Activated naive CD4-positive, alpha-beta T cell treated with anti-CD3 and anti-CD28 coated beads for 36 hours (primary cell): ENCODE data around the gene ADGRV1. TPM values are rescaled to one million over a fixed set of nuclear protein-coding genes. Genes with fewer than 3 reads are reported as not detected.

Experiments used
- CTCF ChIA-PET: fragments of 350-600 bp; sonication (Branson Sonifier 250); formaldehyde crosslinking; loops from one replicate; lab custom pipeline; 2021; ENCODE audit warnings: antibody characterized with exemption; lab: Charles Lee
- DNase-seq: peaks from one replicate; pipeline ENCODE4 v3.0.0-alpha.2; 2020
- H3K27ac Mint-ChIP-seq: one replicate; pipeline ENCODE4 v1.8.0; 2021; ENCODE audit warnings: mild to moderate bottlenecking, mixed read lengths
- H3K27me3 Mint-ChIP-seq: one replicate; pipeline ENCODE4 v1.8.0; 2021; ENCODE audit warnings: low read depth, mixed read lengths
- H3K36me3 Mint-ChIP-seq: one replicate; pipeline ENCODE4 v1.8.0; 2021; ENCODE audit warnings: low read depth, mixed read lengths
- H3K4me1 Mint-ChIP-seq: one replicate; pipeline ENCODE4 v1.8.0; 2021; ENCODE audit warnings: low read depth, mixed read lengths
- H3K4me3 Mint-ChIP-seq: one replicate; pipeline ENCODE4 v1.8.0; 2021; ENCODE audit warnings: mild to moderate bottlenecking, moderate library complexity, mixed read lengths
- H3K9me3 Mint-ChIP-seq: one replicate; pipeline ENCODE4 v1.8.0; 2021; ENCODE audit warnings: mixed read lengths
- intact Hi-C: fragments of 100-400 bp; cut with micrococcal nuclease; formaldehyde crosslinking; loops from one replicate; pipeline ENCODE4 v1.15.1; 2023
- total RNA-seq, 2 experiments: library from RNA; stranded (reverse); gene quantifications; one replicate each; pipeline ENCODE4 v1.2.3, GENCODE V29; 2021

The ADGRV1 gene
- total RNA-seq, 2 experiments from 2014 or later = not detected

DNA sequence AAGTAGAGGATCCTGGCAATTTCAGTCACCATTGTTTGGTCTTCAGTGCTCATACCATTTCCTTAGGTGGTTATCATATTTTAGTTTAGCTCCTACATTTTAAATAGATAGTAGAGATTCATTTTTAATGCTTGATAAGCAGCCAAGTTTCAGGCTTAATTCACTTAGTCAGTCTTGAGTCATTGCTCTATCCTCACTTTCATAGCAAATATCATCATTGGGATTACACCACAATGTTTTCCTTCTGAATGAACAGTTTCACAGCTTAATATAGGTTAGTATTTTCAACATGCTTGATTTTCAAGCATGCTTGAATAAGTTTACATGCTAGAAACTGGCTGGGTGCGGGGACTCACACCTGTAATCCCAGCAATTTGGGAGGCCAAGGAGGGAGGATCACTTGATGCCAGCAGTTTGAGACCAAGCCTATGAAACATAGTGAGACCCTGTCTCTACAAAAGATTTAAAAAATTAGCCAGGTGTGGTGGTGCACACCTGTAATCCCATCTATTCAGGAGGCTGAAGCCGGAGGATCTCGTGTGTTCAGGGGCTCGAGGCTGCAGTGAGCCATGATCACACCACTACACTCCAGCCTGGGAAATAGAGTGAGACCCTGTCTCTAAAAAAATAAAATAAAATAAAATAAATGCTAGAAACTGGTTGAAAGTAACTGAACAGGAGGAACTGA is 339.9 kb downstream of the ADGRV1 start:
- H3K36me3 Mint-ChIP-seq = no peaks in the 10 kb centered on the region
- H3K9me3 Mint-ChIP-seq = no peaks in the 10 kb centered on the region
- H3K27me3 Mint-ChIP-seq = peaks cover 3% of the 10 kb centered on the region
- H3K27ac Mint-ChIP-seq = no peak overlapping the region
- no peak for DNase-seq
- CTCF ChIA-PET = no interaction called here
- peaks cover 2% of the 10 kb centered on the region for H3K4me1 Mint-ChIP-seq
- H3K4me3 Mint-ChIP-seq = no peak overlapping the region
- intact Hi-C loops = no loop called here

DNA sequence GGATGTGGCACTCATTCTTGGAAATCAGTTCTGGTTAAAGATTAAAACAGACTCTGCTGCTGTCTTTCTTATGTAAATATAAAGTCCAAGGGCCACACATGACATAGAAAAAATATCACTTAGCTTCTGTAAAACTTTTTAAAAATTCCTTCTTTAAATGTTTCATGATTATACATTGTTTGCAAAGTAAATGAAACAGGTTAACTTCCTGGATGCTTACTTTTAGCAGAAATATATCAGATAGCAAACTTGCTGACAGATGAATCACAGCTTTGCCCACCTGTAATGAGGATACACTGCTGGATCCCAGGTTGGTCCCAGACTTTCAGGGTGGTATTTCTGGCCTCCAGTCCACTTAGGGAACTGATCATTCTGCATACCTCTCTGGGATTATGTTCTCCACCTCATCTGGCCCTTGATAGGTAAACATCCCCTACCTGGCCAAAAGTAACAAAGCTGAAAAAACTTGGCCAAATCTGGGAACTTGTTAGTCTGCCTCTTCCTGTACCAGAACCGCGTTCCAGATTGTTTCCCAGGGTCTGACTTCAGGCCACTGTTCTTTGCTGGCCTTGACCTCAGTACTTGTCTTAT is 340.5 kb downstream of the ADGRV1 start:
- Mint-ChIP-seq H3K9me3 (no peaks in the 10 kb centered on the region), H3K27ac (no peak overlapping the region), H3K27me3 (peaks cover 3% of the 10 kb centered on the region), H3K36me3 (no peaks in the 10 kb centered on the region), H3K4me3 (no peak overlapping the region), H3K4me1 (peaks cover 2% of the 10 kb centered on the region)
- no peak for DNase-seq
- CTCF ChIA-PET = no interaction called here
- intact Hi-C loops = no loop called here

DNA sequence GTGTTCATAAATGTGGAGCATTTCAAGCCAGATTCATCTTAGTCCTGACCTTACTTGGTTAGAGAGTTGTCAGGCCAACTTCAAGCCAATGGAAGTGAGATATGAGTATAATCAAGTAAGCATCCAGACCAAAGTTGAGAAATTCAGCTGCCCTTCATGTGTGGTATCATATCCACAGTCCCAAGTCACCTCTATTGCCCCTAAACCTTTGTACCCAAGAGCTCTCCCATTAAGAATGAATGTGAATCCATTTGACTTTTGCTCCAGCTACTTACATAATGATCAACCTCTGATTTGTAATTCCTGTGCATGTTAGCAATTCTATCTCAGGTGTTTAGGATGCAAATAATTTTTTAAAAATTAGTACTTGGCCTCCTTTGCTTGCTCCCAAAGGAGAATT is 342.7 kb downstream of the ADGRV1 start:
- no peak for DNase-seq
- Mint-ChIP-seq H3K27me3 (peaks cover 6% of the 10 kb centered on the region), H3K27ac (no peak overlapping the region), H3K9me3 (no peaks in the 10 kb centered on the region), H3K4me3 (no peak overlapping the region), H3K36me3 (no peaks in the 10 kb centered on the region), H3K4me1 (peaks cover 2% of the 10 kb centered on the region)
- intact Hi-C loops = no loop called here
- CTCF ChIA-PET = interaction anchor here (0.9 to 1.4 kb wide), 2 partner anchors 36 to 518 kb away, joined by 4 read pairs; no protein-coding TSS in a partner anchor

DNA sequence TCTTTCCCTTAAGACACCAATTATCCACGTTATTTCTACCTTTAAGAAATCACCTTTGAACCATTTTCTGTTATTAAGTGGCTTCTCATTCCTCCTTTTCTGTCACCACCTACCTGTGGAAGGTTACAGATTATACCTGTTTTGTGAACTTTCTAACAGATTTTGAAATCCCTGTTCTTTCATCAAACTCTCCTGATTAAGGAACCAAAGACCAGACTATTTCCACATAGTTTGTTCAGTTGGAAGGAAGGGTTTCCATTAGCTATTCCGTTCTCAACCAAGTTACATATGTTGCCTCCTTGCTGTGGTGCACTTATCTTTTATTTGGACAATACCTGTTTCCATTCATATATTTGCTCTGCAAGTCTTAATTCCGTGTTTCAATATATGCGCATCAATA is 343.6 kb downstream of the ADGRV1 start:
- Mint-ChIP-seq H3K36me3 (no peaks in the 10 kb centered on the region), H3K27ac (no peak overlapping the region), H3K4me3 (no peak overlapping the region), H3K9me3 (no peaks in the 10 kb centered on the region), H3K27me3 (peaks cover 8% of the 10 kb centered on the region), H3K4me1 (peaks cover 2% of the 10 kb centered on the region)
- intact Hi-C loops = no loop called here
- DNase-seq = no peak
- CTCF ChIA-PET = interaction anchor here (1.4 kb wide), 1 partner anchor 517 kb away, joined by 4 read pairs; no protein-coding TSS in a partner anchor

DNA sequence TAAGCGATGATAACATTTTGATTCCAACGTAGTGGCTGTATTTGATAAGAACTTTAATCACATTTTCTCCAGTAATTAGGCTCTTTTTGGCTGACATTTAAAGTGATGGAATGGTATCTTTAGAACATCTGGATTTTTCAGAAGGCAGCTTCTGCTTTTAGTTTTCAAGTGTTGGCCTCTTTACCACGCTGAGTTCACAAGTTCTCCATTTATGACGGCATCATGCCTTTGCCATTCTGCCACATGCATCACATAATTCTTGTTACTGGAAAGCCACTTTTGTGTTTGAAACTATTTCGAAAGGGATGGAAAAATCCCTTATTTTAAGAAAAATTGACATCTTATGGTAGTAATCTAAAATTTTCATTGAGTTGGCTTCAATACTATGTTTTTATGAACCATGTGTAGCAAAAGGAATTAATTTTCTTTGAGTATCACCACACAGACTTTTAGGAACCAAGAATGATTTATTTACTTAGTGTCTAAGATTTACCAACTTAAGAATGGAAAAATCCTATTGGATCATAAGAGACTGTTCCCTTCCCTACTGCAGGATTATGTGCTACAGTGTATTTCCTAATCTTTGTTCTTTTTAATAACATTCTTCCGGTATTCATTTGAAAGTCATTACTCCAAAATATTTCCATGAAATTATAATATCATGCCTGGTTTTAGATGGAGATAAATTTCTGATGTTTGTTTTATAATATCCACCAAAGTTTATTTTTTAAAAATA is 344.2 kb downstream of the ADGRV1 start:
- Mint-ChIP-seq H3K36me3 (no peaks in the 10 kb centered on the region), H3K27ac (no peak overlapping the region), H3K9me3 (no peaks in the 10 kb centered on the region), H3K27me3 (peaks cover 8% of the 10 kb centered on the region), H3K4me1 (peaks cover 2% of the 10 kb centered on the region), H3K4me3 (no peak overlapping the region)
- DNase-seq = no peak
- CTCF ChIA-PET = no interaction called here
- intact Hi-C loops = no loop called here

DNA sequence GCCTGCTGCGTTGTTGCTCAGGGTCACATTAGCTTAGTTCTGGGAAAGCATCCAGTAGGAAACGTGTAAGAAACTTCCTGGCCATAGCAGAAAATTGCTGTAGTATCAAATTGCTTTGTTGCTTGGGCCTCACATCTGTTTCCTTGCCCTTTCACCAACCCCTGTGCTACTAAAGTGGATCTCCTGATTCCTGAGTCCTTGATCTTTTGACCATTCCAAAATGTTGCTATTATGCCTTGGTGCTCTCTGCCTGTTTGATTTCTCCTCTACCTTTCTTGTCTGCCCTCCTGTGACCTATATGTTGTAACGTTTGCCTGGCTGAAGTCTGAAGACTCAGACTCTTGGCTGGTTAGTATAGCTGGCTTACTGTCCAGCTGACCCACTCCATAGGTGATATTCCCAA is 350.5 kb downstream of the ADGRV1 start:
- Mint-ChIP-seq H3K4me1 (no peaks in the 10 kb centered on the region), H3K27me3 (peaks cover 5% of the 10 kb centered on the region), H3K27ac (no peak overlapping the region), H3K36me3 (no peaks in the 10 kb centered on the region), H3K9me3 (no peaks in the 10 kb centered on the region), H3K4me3 (no peak overlapping the region)
- no peak for DNase-seq
- intact Hi-C loops = no loop called here
- CTCF ChIA-PET = no interaction called here

DNA sequence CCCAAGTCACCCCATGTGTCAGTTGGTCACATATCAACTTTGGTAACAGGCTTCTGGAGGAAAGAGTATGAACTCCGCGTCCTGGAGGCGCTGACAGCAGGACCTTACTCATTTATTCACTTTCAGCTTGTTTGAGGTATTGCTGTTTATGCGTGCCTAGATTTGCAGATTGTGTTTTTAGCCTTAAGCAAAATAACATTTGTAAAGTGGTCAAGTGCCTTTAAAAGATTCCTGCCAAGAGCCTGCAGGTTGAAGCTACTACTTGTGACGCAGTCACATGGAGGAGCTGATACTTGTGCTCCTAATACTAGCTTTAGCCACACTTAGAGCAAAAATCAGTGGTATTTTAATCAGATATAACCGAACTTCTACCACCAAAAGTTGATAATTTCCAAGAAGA is 351.3 kb downstream of the ADGRV1 start:
- Mint-ChIP-seq H3K4me1 (no peaks in the 10 kb centered on the region), H3K9me3 (no peaks in the 10 kb centered on the region), H3K27me3 (peaks cover 5% of the 10 kb centered on the region), H3K27ac (no peak overlapping the region), H3K36me3 (no peaks in the 10 kb centered on the region), H3K4me3 (no peak overlapping the region)
- intact Hi-C loops = no loop called here
- CTCF ChIA-PET = no interaction called here
- no peak for DNase-seq

DNA sequence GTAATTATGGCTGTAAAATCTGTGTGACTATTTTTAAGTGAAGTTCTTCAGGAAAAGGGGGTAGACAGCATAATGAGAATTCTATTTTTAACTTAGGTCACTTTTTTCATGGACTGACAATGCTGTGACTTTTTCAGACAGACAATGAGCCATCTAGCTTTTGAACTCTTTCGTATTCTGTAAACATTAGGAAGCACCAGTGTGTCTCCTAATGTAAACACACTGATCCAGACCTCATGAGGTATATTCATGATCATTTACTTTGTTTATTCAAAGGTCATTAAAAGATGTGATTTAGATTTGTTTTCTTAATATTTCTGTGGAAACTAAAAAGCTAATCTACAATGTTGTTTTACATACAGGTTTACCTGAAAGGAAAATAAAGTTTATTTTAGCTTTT is 352.6 kb downstream of the ADGRV1 start:
- Mint-ChIP-seq H3K27ac (no peak overlapping the region), H3K36me3 (no peaks in the 10 kb centered on the region), H3K4me3 (no peak overlapping the region), H3K4me1 (no peaks in the 10 kb centered on the region), H3K27me3 (peaks cover 9% of the 10 kb centered on the region), H3K9me3 (no peaks in the 10 kb centered on the region)
- no peak for DNase-seq
- CTCF ChIA-PET = interaction anchor here (1.6 kb wide), 1 partner anchor 21 kb away, joined by 6 read pairs; no protein-coding TSS in a partner anchor
- intact Hi-C loops = no loop called here

DNA sequence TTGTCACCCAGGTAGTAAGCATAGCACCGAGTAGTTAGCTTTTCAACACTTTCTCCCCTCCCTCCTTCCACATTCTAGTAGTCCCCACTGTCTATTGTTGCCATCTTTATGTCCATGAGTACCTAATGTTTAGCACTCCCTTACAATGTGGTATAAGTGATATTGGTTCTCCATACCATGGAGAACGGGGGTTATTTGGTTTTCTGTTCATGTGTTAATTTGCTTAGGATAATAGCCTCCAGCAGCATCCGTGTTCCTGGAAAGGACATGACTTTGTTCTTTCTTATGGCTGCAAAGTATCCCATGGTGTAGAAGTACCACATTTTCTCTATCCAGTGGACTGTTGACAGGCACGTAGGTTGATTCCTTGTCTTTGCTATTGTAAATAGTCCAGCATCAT is 353.9 kb downstream of the ADGRV1 start:
- Mint-ChIP-seq H3K4me3 (no peak overlapping the region), H3K4me1 (no peaks in the 10 kb centered on the region), H3K9me3 (no peaks in the 10 kb centered on the region), H3K27ac (no peak overlapping the region), H3K36me3 (no peaks in the 10 kb centered on the region), H3K27me3 (peaks cover 6% of the 10 kb centered on the region)
- CTCF ChIA-PET = interaction anchor here (1.6 kb wide), 1 partner anchor 20 kb away, joined by 6 read pairs; no protein-coding TSS in a partner anchor
- DNase-seq = no peak
- intact Hi-C loops = no loop called here

DNA sequence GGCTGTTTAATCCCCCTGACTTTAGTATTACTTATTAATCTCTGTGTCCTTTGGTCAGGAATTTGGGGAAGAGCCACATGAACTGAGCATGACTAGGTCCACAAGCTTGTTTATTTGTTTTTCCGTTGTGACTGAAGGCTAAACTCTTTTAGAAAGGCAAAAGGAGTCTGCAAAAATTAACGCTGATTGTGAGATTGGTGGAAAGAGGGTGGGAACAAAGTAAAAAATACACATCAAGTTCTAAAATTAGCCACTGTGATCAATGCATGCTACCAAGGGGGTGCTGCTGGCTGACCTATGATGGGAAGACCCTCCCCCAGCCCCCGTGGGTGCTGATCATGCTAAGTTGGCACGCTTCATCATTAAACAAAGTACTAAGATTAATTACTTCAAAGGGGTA is 356.8 kb downstream of the ADGRV1 start:
- H3K36me3 Mint-ChIP-seq = no peaks in the 10 kb centered on the region
- no peak overlapping the region for H3K4me3 Mint-ChIP-seq
- H3K27ac Mint-ChIP-seq = no peak overlapping the region
- peaks cover 6% of the 10 kb centered on the region for H3K27me3 Mint-ChIP-seq
- DNase-seq = no peak
- H3K4me1 Mint-ChIP-seq = no peaks in the 10 kb centered on the region
- intact Hi-C loops = no loop called here
- no peaks in the 10 kb centered on the region for H3K9me3 Mint-ChIP-seq
- CTCF ChIA-PET = no interaction called here

DNA sequence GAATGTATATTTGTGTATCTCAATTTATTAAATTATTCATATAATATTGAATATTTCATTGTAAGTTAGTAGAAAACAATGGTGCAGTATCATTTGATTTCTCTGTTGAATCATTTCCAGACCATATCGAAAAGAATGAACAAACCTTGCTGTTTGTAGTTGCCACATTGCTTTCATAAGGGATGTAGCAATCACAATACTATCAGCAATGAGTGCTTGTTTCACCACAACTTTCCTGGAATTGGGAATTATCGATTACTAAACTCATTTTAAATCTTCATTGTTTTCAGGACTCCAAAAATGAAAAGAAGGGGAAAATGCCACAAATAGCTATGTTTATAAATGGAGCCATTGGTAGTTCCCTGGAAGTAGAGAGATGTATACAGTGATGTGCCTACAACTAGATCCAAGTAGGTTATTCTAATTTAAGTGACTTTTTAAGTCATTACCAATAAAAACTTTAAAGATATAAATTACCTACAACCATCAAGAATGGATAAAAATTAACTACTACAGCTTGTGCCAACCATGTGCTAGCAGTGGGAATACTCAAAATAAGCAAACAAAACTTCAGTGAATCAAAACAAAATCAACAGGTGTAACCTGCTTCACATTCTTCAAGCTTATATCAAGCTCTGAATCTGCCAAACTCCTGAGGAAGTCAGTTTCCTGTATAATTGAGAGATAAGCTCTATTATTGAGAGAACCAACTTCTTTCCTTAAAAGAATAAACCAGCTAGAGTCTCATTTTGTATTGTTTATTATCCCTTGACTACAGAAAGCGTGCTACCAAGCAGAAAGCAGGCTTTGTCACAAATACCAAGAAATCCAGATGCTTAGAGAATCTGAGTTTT is 358.6 kb downstream of the ADGRV1 start:
- H3K27me3 Mint-ChIP-seq = peaks cover 6% of the 10 kb centered on the region
- DNase-seq = no peak
- H3K36me3 Mint-ChIP-seq = no peaks in the 10 kb centered on the region
- H3K4me1 Mint-ChIP-seq = no peaks in the 10 kb centered on the region
- intact Hi-C loops = no loop called here
- no peak overlapping the region for H3K4me3 Mint-ChIP-seq
- no peak overlapping the region for H3K27ac Mint-ChIP-seq
- no peaks in the 10 kb centered on the region for H3K9me3 Mint-ChIP-seq
- CTCF ChIA-PET = interaction anchor here (0.7 kb wide), 1 partner anchor 302 kb away, joined by 3 read pairs; no protein-coding TSS in a partner anchor
